Endothelial cell (in vitro differentiated cells): ENCODE measurements around the gene ELMO3. TPM values are rescaled to one million over a fixed set of nuclear protein-coding genes. Genes with fewer than 3 reads are reported as not detected.

Source experiments
- DNase-seq: peaks from one replicate; pipeline ENCODE4 v3.0.0; 2021; ENCODE audit warnings: low spot score
- H3K27ac Mint-ChIP-seq: one replicate; pipeline ENCODE4 v1.8.0; 2021; ENCODE audit warnings: mixed read lengths, inconsistent platforms; ENCODE audit not compliant: unreplicated experiment
- H3K27me3 Mint-ChIP-seq: one replicate; pipeline ENCODE4 v1.8.0; 2021; ENCODE audit warnings: mild to moderate bottlenecking, moderate library complexity, mixed read lengths, inconsistent platforms; ENCODE audit not compliant: unreplicated experiment
- H3K36me3 Mint-ChIP-seq: one replicate; pipeline ENCODE4 v1.8.0; 2021; ENCODE audit warnings: mild to moderate bottlenecking, low read depth, mixed read lengths, inconsistent platforms; ENCODE audit not compliant: unreplicated experiment
- H3K4me1 Mint-ChIP-seq: one replicate; pipeline ENCODE4 v1.8.0; 2021; ENCODE audit warnings: mild to moderate bottlenecking, mixed read lengths, inconsistent platforms; ENCODE audit not compliant: unreplicated experiment
- H3K4me3 Mint-ChIP-seq: one replicate; pipeline ENCODE4 v1.8.0; 2021; ENCODE audit warnings: mild to moderate bottlenecking, mixed read lengths, inconsistent platforms; ENCODE audit not compliant: unreplicated experiment
- H3K9me3 Mint-ChIP-seq: one replicate; pipeline ENCODE4 v1.8.0; 2021; ENCODE audit warnings: mixed read lengths, inconsistent platforms; ENCODE audit not compliant: unreplicated experiment
- CTCF ChIP-seq: fragments of 200-600 bp; sonication (generic); IDR thresholded peaks from one replicate; pipeline ENCODE4 v1.5.0; 2021; ENCODE audit warnings: antibody characterized with exemption; ENCODE audit not compliant: unreplicated experiment
- total RNA-seq: library from RNA; stranded (reverse); fragmentation: NEBNext Ultra II Directional; extraction: Animal tissue kit (Norgen Biotek cat#: 25700); gene quantifications from one replicate; pipeline ENCODE4 v1.2.1, GENCODE V29; 2021; ENCODE audit not compliant: unreplicated experiment

The ELMO3 gene
- total RNA-seq, 1 donor from 2014 or later, result 25.3 TPM

GRCh38 chr16:67179421-67180080 lies 19.4 kb upstream of the ELMO3 start:
- Mint-ChIP-seq H3K9me3 (no peaks in the 10 kb centered on the region), H3K27me3 (peaks cover 20% of the 10 kb centered on the region), H3K27ac (no peak overlapping the region), H3K36me3 (peaks cover 20% of the 10 kb centered on the region), H3K4me1 (peaks cover 4% of the 10 kb centered on the region), H3K4me3 (no peak overlapping the region)
- no peak for TF ChIP-seq CTCF
- no peak for DNase-seq

- no peak overlapping the region for H3K27ac Mint-ChIP-seq
Measured at GRCh38 chr16:67180166-67180565, 18.8 kb upstream of the ELMO3 start.

DNA sequence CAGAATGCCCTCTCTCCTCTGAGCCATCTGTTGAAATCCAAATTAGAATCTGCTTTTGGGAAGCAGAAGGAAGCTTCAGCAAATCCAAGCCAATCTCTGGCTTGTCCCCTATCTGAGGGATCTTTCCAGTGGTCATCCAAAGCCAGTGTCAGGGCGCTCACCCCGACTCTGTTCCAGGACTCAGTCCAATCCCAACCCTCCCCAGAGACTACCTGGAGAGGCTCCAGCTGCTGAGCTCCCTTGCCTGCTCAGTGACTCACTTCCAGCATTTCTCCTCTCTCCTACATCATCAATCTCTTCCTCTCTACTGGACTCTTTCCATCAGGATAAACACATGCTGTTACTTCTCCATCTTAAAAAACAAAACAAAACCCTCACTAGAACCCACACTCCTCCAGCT lies 17.6 kb upstream of the ELMO3 start:
- H3K27me3 Mint-ChIP-seq, result peaks cover 16% of the 10 kb centered on the region
- peaks cover 22% of the 10 kb centered on the region for H3K36me3 Mint-ChIP-seq
- no peak overlapping the region for H3K4me3 Mint-ChIP-seq
- peaks cover 16% of the 10 kb centered on the region for H3K4me1 Mint-ChIP-seq
- TF ChIP-seq CTCF, result no peak
- DNase-seq, result no peak
- H3K27ac Mint-ChIP-seq, result no peak overlapping the region
- H3K9me3 Mint-ChIP-seq, result no peaks in the 10 kb centered on the region

More at GRCh38 chr16:67180166-67180565, 18.8 kb upstream of the ELMO3 start:
- peaks cover 19% of the 10 kb centered on the region for H3K27me3 Mint-ChIP-seq
- no peaks in the 10 kb centered on the region for H3K9me3 Mint-ChIP-seq
- peaks cover 21% of the 10 kb centered on the region for H3K36me3 Mint-ChIP-seq
- no peak overlapping the region for H3K4me3 Mint-ChIP-seq
- peaks cover 6% of the 10 kb centered on the region for H3K4me1 Mint-ChIP-seq
- no peak for TF ChIP-seq CTCF
- DNase-seq, result no peak

GRCh38 chr16:67182288-67182687 lies 16.6 kb upstream of the ELMO3 start:
- peaks cover 14% of the 10 kb centered on the region for H3K27me3 Mint-ChIP-seq
- H3K36me3 Mint-ChIP-seq, result peaks cover 15% of the 10 kb centered on the region
- peaks cover 20% of the 10 kb centered on the region for H3K4me1 Mint-ChIP-seq
- H3K4me3 Mint-ChIP-seq, result no peak overlapping the region
- no peak for DNase-seq
- no peak for TF ChIP-seq CTCF
- H3K9me3 Mint-ChIP-seq, result no peaks in the 10 kb centered on the region
- H3K27ac Mint-ChIP-seq, result no peak overlapping the region

GRCh38 chr16:67183284-67183626 lies 15.7 kb upstream of the ELMO3 start:
- no peak overlapping the region for H3K4me3 Mint-ChIP-seq
- no peak overlapping the region for H3K27ac Mint-ChIP-seq
- no peak for DNase-seq
- H3K4me1 Mint-ChIP-seq, result peaks cover 22% of the 10 kb centered on the region
- peaks cover 10% of the 10 kb centered on the region for H3K27me3 Mint-ChIP-seq
- H3K9me3 Mint-ChIP-seq, result no peaks in the 10 kb centered on the region
- peaks cover 10% of the 10 kb centered on the region for H3K36me3 Mint-ChIP-seq
- no peak for TF ChIP-seq CTCF
